ENCODE measurements around the gene ZNF362. TPM values are rescaled to one million over a fixed set of nuclear protein-coding genes. Genes with fewer than 3 reads are reported as not detected.
A peak's percentile ranks its signal among the peaks of the same experiment; 100 is the strongest.
"Not testable (repeated sequence)": the region's sequence is repeated elsewhere in the genome, so short reads cannot be mapped to it uniquely, and the experiment has no call there.

Gene ZNF362
- polyA plus RNA-seq, 2 donors: 6.8 to 13.3 TPM

DNA sequence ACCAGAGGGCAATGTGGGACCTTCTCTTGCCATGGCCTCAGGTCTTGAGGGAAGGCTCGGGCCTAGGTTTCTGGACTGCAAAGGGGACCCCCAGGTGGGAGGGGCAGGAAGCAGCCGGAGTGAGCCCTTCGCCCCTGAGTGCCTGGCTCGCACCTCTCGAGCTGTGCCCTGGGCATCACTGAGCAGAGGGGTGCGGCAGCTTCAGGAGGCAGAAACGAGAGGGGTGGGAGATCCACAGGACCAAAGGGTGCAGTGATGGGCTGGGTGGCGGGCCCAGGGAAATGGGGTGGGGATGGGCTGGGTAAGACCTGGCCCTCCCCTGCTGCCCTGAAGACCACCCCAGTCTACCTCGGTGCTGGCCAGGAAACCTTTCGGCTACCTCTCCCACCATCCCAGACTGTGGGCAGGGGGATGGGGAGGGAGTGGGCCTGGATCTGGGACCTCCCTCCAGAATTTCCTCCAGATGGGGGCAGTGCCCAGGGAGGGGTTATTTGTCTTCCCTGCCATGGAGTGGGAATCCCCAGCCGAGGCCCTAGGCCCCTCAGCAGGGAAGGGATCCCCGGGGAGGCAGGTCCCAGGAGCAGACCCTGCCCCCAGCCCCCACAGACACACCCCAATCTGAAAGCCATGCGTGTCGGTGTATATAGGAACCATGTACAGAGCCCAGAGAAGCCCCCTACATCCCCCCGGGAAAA is 43.3 kb downstream of the ZNF362 start:
- H3K27me3 ChIP-seq (ENCODE audit: control insufficient read depth in 1 of 2, insufficient read depth in 2 of 2, low read length in 2 of 2): no peaks in the 10 kb centered on the region
- no peak overlapping the region for H3K27ac ChIP-seq (ENCODE audit: low read depth in 2 of 2, low read length in 1 of 2)
- peaks cover 4 to 14% of the 10 kb centered on the region in 2 donors for H3K36me3 ChIP-seq (ENCODE audit: control insufficient read depth in 2 of 2, insufficient read depth in 2 of 2, low read length in 1 of 2)
- H3K4me1 ChIP-seq (ENCODE audit: control insufficient read depth in 2 of 2, insufficient read depth in 2 of 2, low read length in 1 of 2): peaks cover 0 to 2% of the 10 kb centered on the region in 2 donors
- no peak overlapping the region for H3K4me3 ChIP-seq (ENCODE audit: low read depth in 1 of 2, low read length in 2 of 2)
- H3K9me3 ChIP-seq (ENCODE audit: control insufficient read depth in 2 of 2, insufficient read depth in 1 of 2, low read depth in 1 of 2, low read length in 1 of 2): no peaks in the 10 kb centered on the region
- WGBS, 2 donors: 87 to 90% methylated on average over 12 to 15 of the region's 15 CpGs

GRCh38 chr1:33300673-33301072 is 44.4 kb downstream of the ZNF362 start:
- 67 to 77% methylated on average over 4 to 5 of the region's 5 CpGs for WGBS, 2 donors
- Histone ChIP-seq H3K36me3 (ENCODE audit: control insufficient read depth in 2 of 2, insufficient read depth in 2 of 2, low read length in 1 of 2) (peaks cover 0 to 10% of the 10 kb centered on the region in 2 donors), H3K4me1 (ENCODE audit: control insufficient read depth in 2 of 2, insufficient read depth in 2 of 2, low read length in 1 of 2) (peaks cover 0 to 2% of the 10 kb centered on the region in 2 donors), H3K9me3 (ENCODE audit: control insufficient read depth in 2 of 2, insufficient read depth in 1 of 2, low read depth in 1 of 2, low read length in 1 of 2) (no peaks in the 10 kb centered on the region), H3K27ac (ENCODE audit: low read depth in 2 of 2, low read length in 1 of 2) (no peak overlapping the region), H3K27me3 (ENCODE audit: control insufficient read depth in 1 of 2, insufficient read depth in 2 of 2, low read length in 2 of 2) (no peaks in the 10 kb centered on the region), H3K4me3 (ENCODE audit: low read depth in 1 of 2, low read length in 2 of 2) (no peak overlapping the region)

GRCh38 chr1:33301273-33301984 is 45.1 kb downstream of the ZNF362 start:
- Histone ChIP-seq H3K9me3 (ENCODE audit: control insufficient read depth in 2 of 2, insufficient read depth in 1 of 2, low read depth in 1 of 2, low read length in 1 of 2) (no peaks in the 10 kb centered on the region), H3K27ac (ENCODE audit: low read depth in 2 of 2, low read length in 1 of 2) (no peak overlapping the region)
- 85 to 86% methylated on average over 4 of the region's 4 CpGs for WGBS, 2 donors

GRCh38 chr1:33302325-33302724 is 46.0 kb downstream of the ZNF362 start:
- no peak overlapping the region for H3K27ac ChIP-seq (ENCODE audit: low read depth in 2 of 2, low read length in 1 of 2)
- peaks cover 0 to 10% of the 10 kb centered on the region in 2 donors for H3K36me3 ChIP-seq (ENCODE audit: control insufficient read depth in 2 of 2, insufficient read depth in 2 of 2, low read length in 1 of 2)
- no peaks in the 10 kb centered on the region for H3K27me3 ChIP-seq (ENCODE audit: control insufficient read depth in 1 of 2, insufficient read depth in 2 of 2, low read length in 2 of 2)
- H3K4me3 ChIP-seq (ENCODE audit: low read depth in 1 of 2, low read length in 2 of 2): no peak overlapping the region
- peaks cover 2 to 9% of the 10 kb centered on the region in 2 donors for H3K4me1 ChIP-seq (ENCODE audit: control insufficient read depth in 2 of 2, insufficient read depth in 2 of 2, low read length in 1 of 2)
- no peaks in the 10 kb centered on the region for H3K9me3 ChIP-seq (ENCODE audit: control insufficient read depth in 2 of 2, insufficient read depth in 1 of 2, low read depth in 1 of 2, low read length in 1 of 2)
- 92 to 100% methylated on average over 1 of the region's 1 CpG for WGBS, 2 donors

More at GRCh38 chr1:33301273-33301984, 45.1 kb downstream of the ZNF362 start:
- Histone ChIP-seq H3K4me1 (ENCODE audit: control insufficient read depth in 2 of 2, insufficient read depth in 2 of 2, low read length in 1 of 2) (peaks cover 2% of the 10 kb centered on the region in 2 donors), H3K4me3 (ENCODE audit: low read depth in 1 of 2, low read length in 2 of 2) (no peak overlapping the region), H3K36me3 (ENCODE audit: control insufficient read depth in 2 of 2, insufficient read depth in 2 of 2, low read length in 1 of 2) (peaks cover 0 to 10% of the 10 kb centered on the region in 2 donors), H3K27me3 (ENCODE audit: control insufficient read depth in 1 of 2, insufficient read depth in 2 of 2, low read length in 2 of 2) (no peaks in the 10 kb centered on the region)

- Histone ChIP-seq H3K4me3 (ENCODE audit: low read depth in 1 of 2, low read length in 2 of 2) (no peak overlapping the region), H3K9me3 (ENCODE audit: control insufficient read depth in 2 of 2, insufficient read depth in 1 of 2, low read depth in 1 of 2, low read length in 1 of 2) (no peaks in the 10 kb centered on the region), H3K4me1 (ENCODE audit: control insufficient read depth in 2 of 2, insufficient read depth in 2 of 2, low read length in 1 of 2) (peaks cover 2 to 9% of the 10 kb centered on the region in 2 donors), H3K36me3 (ENCODE audit: control insufficient read depth in 2 of 2, insufficient read depth in 2 of 2, low read length in 1 of 2) (no peaks in the 10 kb centered on the region), H3K27ac (ENCODE audit: low read depth in 2 of 2, low read length in 1 of 2) (no peak overlapping the region), H3K27me3 (ENCODE audit: control insufficient read depth in 1 of 2, insufficient read depth in 2 of 2, low read length in 2 of 2) (no peaks in the 10 kb centered on the region)
- WGBS, 2 donors: 92% methylated on average over 5 of the region's 5 CpGs
These were observed 48.7 kb downstream of the ZNF362 start for GRCh38 chr1:33305016-33305415.

DNA sequence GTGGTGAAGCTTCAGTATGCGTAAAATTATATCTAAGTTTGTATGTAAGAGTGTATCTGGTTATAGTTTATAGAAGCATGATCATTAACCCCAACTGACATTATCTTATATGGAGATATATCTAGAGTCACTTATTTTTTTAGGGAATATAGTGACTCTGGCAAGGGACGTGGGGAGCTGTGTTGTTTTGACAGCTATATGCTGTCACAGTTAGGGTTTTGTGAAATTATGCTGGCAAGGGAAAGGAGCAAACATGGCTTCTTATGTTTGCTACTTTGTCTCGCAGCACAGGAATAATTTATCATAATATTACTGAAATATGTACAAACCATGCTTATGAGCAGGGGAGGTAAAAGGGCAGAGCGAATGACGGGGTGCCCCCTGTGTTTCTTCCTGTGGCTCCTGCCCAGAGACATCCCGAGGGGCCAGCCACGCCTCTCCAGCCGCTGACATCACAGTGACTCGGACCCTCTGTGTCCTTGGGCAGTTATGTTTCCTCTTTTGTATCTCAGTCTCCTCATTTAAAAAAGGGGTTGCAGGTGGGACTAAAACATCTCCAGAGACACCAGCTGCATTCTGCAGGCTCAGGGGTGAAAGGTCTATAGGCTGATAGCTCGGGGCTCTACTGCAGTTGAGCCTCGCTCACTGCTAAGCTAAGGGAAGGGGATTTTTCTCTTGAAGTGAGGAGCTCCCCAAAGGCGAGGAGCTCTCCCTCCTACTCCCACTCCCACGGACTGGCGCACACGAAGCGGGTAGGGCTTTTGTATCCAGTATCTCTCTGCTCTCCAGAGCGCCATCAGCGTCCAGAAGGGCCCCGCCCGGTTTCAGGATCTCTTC is 49.7 kb downstream of the ZNF362 start:
- no peaks in the 10 kb centered on the region for H3K9me3 ChIP-seq (ENCODE audit: control insufficient read depth in 2 of 2, insufficient read depth in 1 of 2, low read depth in 1 of 2, low read length in 1 of 2)
- H3K27me3 ChIP-seq (ENCODE audit: control insufficient read depth in 1 of 2, insufficient read depth in 2 of 2, low read length in 2 of 2): no peaks in the 10 kb centered on the region
- peaks cover 2 to 7% of the 10 kb centered on the region in 2 donors for H3K4me1 ChIP-seq (ENCODE audit: control insufficient read depth in 2 of 2, insufficient read depth in 2 of 2, low read length in 1 of 2)
- 58 to 59% methylated on average over 20 of the region's 20 CpGs for WGBS, 2 donors
- peak overlapping the region; percentile 32 for H3K4me3 ChIP-seq (ENCODE audit: low read depth in 1 of 2, low read length in 2 of 2)
- no peaks in the 10 kb centered on the region for H3K36me3 ChIP-seq (ENCODE audit: control insufficient read depth in 2 of 2, insufficient read depth in 2 of 2, low read length in 1 of 2)
- H3K27ac ChIP-seq (ENCODE audit: low read depth in 2 of 2, low read length in 1 of 2): no peak overlapping the region

DNA sequence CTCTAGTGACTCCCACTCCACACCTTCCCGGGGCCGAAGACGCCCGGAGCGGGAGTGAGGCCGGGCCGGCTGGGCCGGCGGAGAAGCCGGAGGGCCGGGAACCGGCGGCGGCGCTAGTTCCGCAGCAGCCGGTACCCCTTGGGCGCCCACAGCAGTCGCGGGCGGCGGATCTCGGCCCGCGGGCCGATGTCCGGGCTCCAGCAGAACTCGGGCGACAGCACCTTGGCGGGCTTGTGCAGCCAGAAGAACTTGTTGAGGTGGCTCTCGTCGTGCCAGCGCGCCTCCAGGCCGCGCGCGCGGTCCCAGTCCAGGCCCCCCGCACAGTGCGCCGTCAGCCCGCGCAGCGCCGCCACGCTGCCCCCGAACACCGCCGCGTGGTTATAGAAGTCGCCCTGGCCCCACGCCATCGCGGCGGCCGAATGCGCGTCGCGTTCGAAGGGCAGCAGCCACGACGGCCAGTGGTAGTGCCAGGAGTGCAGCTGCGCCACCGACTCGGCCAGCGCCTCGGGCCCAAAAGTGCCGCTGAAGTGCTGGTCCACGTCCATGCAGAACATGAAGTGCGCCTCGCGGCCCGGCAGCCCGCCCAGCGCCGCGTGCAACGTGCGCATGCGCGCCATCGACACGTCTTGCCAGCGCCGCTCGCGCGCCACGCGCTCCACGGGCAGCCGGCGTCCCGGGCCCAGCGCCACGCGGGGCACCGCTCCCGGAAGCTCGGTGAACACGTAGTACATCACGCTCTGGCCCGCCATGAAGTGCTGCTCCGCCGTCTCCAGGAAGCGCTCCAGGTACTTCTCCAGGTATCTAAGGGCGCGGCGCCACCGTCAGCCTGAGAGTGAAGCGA is 50.6 kb downstream of the ZNF362 start:
- H3K4me3 ChIP-seq (ENCODE audit: low read depth in 1 of 2, low read length in 2 of 2): peak overlapping the region; percentile 32
- 16 to 18% methylated on average over 111 to 113 of the region's 113 CpGs for WGBS, 2 donors

GRCh38 chr1:33307494-33307864 is 51.2 kb downstream of the ZNF362 start:
- Histone ChIP-seq H3K4me1 (ENCODE audit: control insufficient read depth in 2 of 2, insufficient read depth in 2 of 2, low read length in 1 of 2) (peaks cover 2 to 10% of the 10 kb centered on the region in 2 donors), H3K9me3 (ENCODE audit: control insufficient read depth in 2 of 2, insufficient read depth in 1 of 2, low read depth in 1 of 2, low read length in 1 of 2) (no peaks in the 10 kb centered on the region), H3K27me3 (ENCODE audit: control insufficient read depth in 1 of 2, insufficient read depth in 2 of 2, low read length in 2 of 2) (no peaks in the 10 kb centered on the region), H3K36me3 (ENCODE audit: control insufficient read depth in 2 of 2, insufficient read depth in 2 of 2, low read length in 1 of 2) (no peaks in the 10 kb centered on the region), H3K27ac (ENCODE audit: low read depth in 2 of 2, low read length in 1 of 2) (no peak overlapping the region), H3K4me3 (ENCODE audit: low read depth in 1 of 2, low read length in 2 of 2) (no peak overlapping the region)
- 73 to 75% methylated on average over 5 of the region's 5 CpGs for WGBS, 2 donors

More for the DNA sequence above, 50.6 kb downstream of the ZNF362 start:
- no peaks in the 10 kb centered on the region for H3K27me3 ChIP-seq (ENCODE audit: control insufficient read depth in 1 of 2, insufficient read depth in 2 of 2, low read length in 2 of 2)
- H3K4me1 ChIP-seq (ENCODE audit: control insufficient read depth in 2 of 2, insufficient read depth in 2 of 2, low read length in 1 of 2): peaks cover 2 to 10% of the 10 kb centered on the region in 2 donors
- H3K36me3 ChIP-seq (ENCODE audit: control insufficient read depth in 2 of 2, insufficient read depth in 2 of 2, low read length in 1 of 2): no peaks in the 10 kb centered on the region
- H3K9me3 ChIP-seq (ENCODE audit: control insufficient read depth in 2 of 2, insufficient read depth in 1 of 2, low read depth in 1 of 2, low read length in 1 of 2): no peaks in the 10 kb centered on the region
- peak overlapping the region in 1 of 2 donors; percentile 16 for H3K27ac ChIP-seq (ENCODE audit: low read depth in 2 of 2, low read length in 1 of 2)

GRCh38 chr1:33309351-33309750 is 53.1 kb downstream of the ZNF362 start:
- not testable (repeated sequence) for H3K4me3 ChIP-seq (ENCODE audit: low read depth in 1 of 2, low read length in 2 of 2); H3K9me3 ChIP-seq (ENCODE audit: control insufficient read depth in 2 of 2, insufficient read depth in 1 of 2, low read depth in 1 of 2, low read length in 1 of 2); H3K27me3 ChIP-seq (ENCODE audit: control insufficient read depth in 1 of 2, insufficient read depth in 2 of 2, low read length in 2 of 2); H3K27ac ChIP-seq (ENCODE audit: low read depth in 2 of 2, low read length in 1 of 2); H3K36me3 ChIP-seq (ENCODE audit: control insufficient read depth in 2 of 2, insufficient read depth in 2 of 2, low read length in 1 of 2)
- WGBS, 2 donors: 92 to 96% methylated on average over 19 to 32 of the region's 32 CpGs
- H3K4me1 ChIP-seq (ENCODE audit: control insufficient read depth in 2 of 2, insufficient read depth in 2 of 2, low read length in 1 of 2): peaks cover 2 to 10% of the 10 kb centered on the region in 2 donors

All from esophagus (tissue), 2 donors.